NCI-H345 (cell line): ENCODE measurements around the gene GJA4.
A peak's percentile ranks its signal among the peaks of the same experiment; 100 is the strongest.

Experiments used
- DNase-seq: peaks from one replicate; lab custom pipeline; 2025; lab: John Stamatoyannopoulos, UW

The GJA4 gene

GRCh38 chr1:34792868-34793727 is at the start of gene GJA4:
TSS of gene GJA4 (plus strand) at chr1:34792999. CDS start at chr1:34794214, 1,215 bp downstream.
- DNase-seq = no peak

DNA sequence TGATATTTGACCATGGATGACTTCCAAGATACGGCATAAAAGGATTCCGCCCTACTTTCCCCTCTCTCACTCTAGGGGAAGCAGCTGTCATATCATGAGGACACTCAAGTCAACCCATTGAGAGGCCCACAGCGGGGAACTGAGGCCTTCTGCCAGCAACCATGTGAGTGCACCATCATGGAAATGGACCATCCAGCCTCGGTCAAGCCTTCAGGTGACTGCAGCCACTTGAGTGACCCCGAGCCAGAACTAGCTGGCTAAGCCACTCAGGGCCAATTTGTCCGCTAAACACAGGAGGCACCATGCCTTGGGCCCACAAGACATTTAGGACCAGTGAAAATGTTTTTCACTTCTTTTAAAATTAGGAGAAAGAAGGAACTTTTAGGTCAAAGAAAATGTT is 49.0 kb upstream of the GJA4 start:
- DNase-seq = no peak

- DNase-seq = no peak
These were observed 47.9 kb upstream of the GJA4 start for GRCh38 chr1:34744851-34745250.

- no peak for DNase-seq
These were observed 47.1 kb upstream of the GJA4 start for GRCh38 chr1:34745666-34746065.

GRCh38 chr1:34746101-34746500 is 46.7 kb upstream of the GJA4 start:
- DNase-seq = no peak

GRCh38 chr1:34746785-34747637 is 45.8 kb upstream of the GJA4 start:
- DNase-seq = no peak

DNA sequence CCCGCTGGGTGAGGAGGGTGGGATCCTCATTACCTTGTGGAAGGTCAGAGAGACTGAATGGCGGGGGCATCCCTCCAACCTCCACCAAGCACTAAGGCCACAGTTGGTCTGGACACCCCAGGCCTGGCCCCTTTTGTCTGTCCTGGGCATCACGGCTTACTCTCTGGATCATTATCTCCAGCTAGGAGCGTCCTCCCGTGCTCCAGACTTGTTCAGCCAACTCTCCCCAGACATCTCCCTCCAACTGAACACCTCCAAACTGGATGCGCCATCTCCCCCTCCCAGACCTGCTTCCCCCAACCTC is 45.2 kb upstream of the GJA4 start:
- DNase-seq = no peak

DNA sequence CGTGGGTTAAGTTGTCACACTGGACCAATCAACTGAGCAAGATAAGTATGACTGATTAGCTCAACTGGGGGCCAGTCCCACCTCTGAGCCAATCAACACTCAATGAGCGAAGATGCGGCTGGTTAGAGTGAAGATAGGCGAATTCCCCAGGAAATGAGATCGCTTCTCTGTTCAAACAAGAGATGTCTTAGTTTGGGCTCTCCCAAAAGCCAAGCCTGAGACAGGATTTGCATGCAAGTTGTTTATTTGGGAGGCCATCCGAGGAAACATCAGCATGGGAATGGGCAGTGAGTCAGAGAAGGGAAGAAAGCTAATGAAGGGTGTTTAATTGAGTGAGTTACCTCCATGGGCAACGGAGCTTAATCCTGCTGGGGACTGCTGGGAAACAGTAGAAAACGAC is 42.8 kb upstream of the GJA4 start:
- DNase-seq = no peak

DNA sequence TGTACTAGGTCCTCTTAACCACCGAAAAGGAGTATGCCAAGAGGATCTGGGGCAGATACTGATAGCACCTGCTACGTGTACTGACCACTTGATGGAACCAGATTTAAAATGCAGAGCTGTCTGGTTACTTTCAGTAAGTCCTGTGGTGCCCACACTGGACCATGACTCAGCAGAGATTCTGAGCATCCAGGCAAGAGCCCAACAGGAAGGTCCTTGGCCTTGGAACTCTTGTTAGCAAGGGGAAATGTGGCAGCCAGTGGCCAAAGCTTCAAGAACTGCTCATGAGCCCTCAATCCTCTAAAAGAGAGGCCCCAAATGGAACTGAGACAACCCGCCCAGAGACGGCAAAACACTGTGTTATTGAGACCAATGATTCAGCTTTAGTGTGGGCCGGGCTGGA is 42.2 kb upstream of the GJA4 start:
- DNase-seq = no peak

DNA sequence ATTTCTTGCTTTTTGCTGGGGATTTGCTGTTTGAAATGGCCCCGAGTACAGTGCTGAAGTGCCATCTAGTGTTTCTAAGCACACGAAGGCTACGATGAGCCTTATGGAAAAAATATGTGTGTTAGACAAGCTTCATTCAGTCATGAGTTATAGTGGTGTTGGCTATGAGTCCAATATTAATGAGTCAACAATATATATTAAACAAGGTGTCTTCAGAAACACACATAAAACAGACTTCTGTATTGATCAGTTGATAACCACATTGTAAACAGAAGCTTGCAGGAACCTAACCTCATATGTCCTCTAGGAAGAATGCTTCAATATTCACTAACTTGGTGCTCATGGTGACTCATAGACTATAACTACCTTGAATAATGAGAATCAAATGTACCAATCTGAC is 39.6 kb upstream of the GJA4 start:
- no peak for DNase-seq

GRCh38 chr1:34754964-34755637 is 37.7 kb upstream of the GJA4 start, which contains the start of gene GJB5:
TSS of gene GJB5 (plus strand) at chr1:34755047. CDS start at chr1:34757331, 2,284 bp downstream.
- DNase-seq = peak; percentile 13

DNA sequence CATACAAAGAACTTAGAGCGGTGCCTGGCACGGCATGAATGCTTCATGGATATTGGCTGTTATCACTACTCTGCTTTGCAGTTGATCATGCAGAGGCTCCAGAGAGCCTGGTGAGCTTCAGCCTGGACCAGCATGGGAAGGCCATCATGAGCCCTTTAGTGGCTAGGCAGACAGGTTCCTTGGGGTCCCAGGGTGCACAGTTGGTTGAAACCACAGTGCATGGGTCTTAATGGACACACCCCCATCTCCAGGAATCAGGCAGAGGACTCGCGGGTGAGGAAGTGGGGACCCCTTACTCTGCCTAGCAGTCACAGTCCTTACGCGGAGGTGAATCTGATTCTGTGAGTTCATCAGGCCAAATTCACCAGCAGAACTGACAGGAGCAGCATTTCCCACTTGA is 36.8 kb upstream of the GJA4 start:
- DNase-seq = no peak

GRCh38 chr1:34757386-34757785 is 35.4 kb upstream of the GJA4 start:
- no peak for DNase-seq

- no peak for DNase-seq
These were observed 34.0 kb upstream of the GJA4 start for GRCh38 chr1:34758751-34759150.

- no peak for DNase-seq
These were observed 33.1 kb upstream of the GJA4 start, which contains the start of gene GJB4 for GRCh38 chr1:34759503-34760357. TSS of gene GJB4 (plus strand) at chr1:34759740. CDS start at chr1:34761255, 1,515 bp downstream.

DNA sequence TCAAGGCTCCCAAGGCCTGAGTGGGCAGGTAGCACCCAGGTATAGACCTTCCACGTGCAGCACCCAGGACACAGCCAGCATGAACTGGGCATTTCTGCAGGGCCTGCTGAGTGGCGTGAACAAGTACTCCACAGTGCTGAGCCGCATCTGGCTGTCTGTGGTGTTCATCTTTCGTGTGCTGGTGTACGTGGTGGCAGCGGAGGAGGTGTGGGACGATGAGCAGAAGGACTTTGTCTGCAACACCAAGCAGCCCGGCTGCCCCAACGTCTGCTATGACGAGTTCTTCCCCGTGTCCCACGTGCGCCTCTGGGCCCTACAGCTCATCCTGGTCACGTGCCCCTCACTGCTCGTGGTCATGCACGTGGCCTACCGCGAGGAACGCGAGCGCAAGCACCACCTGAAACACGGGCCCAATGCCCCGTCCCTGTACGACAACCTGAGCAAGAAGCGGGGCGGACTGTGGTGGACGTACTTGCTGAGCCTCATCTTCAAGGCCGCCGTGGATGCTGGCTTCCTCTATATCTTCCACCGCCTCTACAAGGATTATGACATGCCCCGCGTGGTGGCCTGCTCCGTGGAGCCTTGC is 31.5 kb upstream of the GJA4 start:
- DNase-seq = no peak

GRCh38 chr1:34761776-34762307 is 31.0 kb upstream of the GJA4 start:
- DNase-seq = no peak

- DNase-seq = no peak
These were observed 30.2 kb upstream of the GJA4 start for GRCh38 chr1:34762474-34763141.

GRCh38 chr1:34763142-34763781 is 29.5 kb upstream of the GJA4 start:
- no peak for DNase-seq

GRCh38 chr1:34768856-34769255 is 23.9 kb upstream of the GJA4 start:
- no peak for DNase-seq
